Measurements from ENCODE around the gene PLCG2. TPM values are rescaled to one million over a fixed set of nuclear protein-coding genes. Genes with fewer than 3 reads are reported as not detected.

PLCG2 gene
- total RNA-seq, 1 experiment from 2014 or later = 6.0 TPM

- Histone ChIP-seq H2AFZ (ENCODE audit: low read length) (no peak overlapping the region), H4K5ac (ENCODE audit: insufficient read length, low read depth, low read length) (no peak overlapping the region), H3K27me3 (ENCODE audit: insufficient read depth, low read length) (no peaks in the 10 kb centered on the region), H3K14ac (ENCODE audit: insufficient read depth, low read length) (no peak overlapping the region; the same call in 1 of the 2 replicates), H2BK120ac (ENCODE audit: low read depth, low read length, poor library complexity, severe bottlenecking) (no peak overlapping the region), H4K20me1 (ENCODE audit: control insufficient read depth, insufficient read depth, insufficient read length) (no peaks in the 10 kb centered on the region), H2BK15ac (ENCODE audit: low read depth, low read length) (no peak overlapping the region), H3K79me2 (ENCODE audit: insufficient read depth, low read length) (no peaks in the 10 kb centered on the region), H3T11ph (ENCODE audit: low read length) (no peak overlapping the region), H3K9me3 (ENCODE audit: control insufficient read depth, low read depth, low read length) (no peaks in the 10 kb centered on the region), H3K79me1 (ENCODE audit: insufficient read depth, low read depth, low read length, poor library complexity, severe bottlenecking) (no peaks in the 10 kb centered on the region), H3K4ac (ENCODE audit: low read depth, low read length) (no peak overlapping the region), H2BK20ac (ENCODE audit: low read depth, low read length, poor library complexity, severe bottlenecking) (no peak overlapping the region), H4K91ac (ENCODE audit: insufficient read length, low read depth, low read length) (no peak overlapping the region), H3K4me2 (ENCODE audit: insufficient read depth, insufficient read length, low read length) (no peak overlapping the region), H3K23ac (ENCODE audit: insufficient read length, low read depth, low read length) (no peak overlapping the region), H3K18ac (ENCODE audit: insufficient read length, low read depth, low read length) (no peak overlapping the region), H2AK5ac (ENCODE audit: insufficient read length, low read length) (no peak overlapping the region), H3K9ac (ENCODE audit: extremely low read depth, insufficient read length, low read length) (no peak overlapping the region), H3K27ac (ENCODE audit: insufficient read length, low read depth, low read length) (no peak overlapping the region), H2BK12ac (ENCODE audit: insufficient read length, low read depth, low read length) (no peak overlapping the region), H3K23me2 (ENCODE audit: insufficient read length, low read depth, low read length, poor library complexity, severe bottlenecking) (no peaks in the 10 kb centered on the region), H2BK5ac (ENCODE audit: insufficient read length, low read length) (no peak overlapping the region), H4K8ac (replicated peaks; ENCODE audit: insufficient read length, low read depth, low read length) (no peak overlapping the region), H3K56ac (ENCODE audit: insufficient read length, low read depth, low read length) (no peak overlapping the region), H3K4me1 (ENCODE audit: insufficient read depth, low read length) (peaks cover 5% of the 10 kb centered on the region; the same call in 1 of the 2 replicates)
- H3K9me3 Mint-ChIP-seq = peaks cover 0 to 7% of the 10 kb centered on the region in 2 experiments; a peak in 2 of 5 replicates
- no peaks in the 10 kb centered on the region for H3K27me3 Mint-ChIP-seq (ENCODE audit: low read depth)
- no peak overlapping the region for H3K27ac Mint-ChIP-seq
- peaks cover 14 to 22% of the 10 kb centered on the region in 2 experiments for H3K4me1 Mint-ChIP-seq
- no CpG with 5 or more reads among the region's 10 CpGs for WGBS (ENCODE audit: extremely low coverage, insufficient read length, low lambda C conversion rate)
- no peak for TF ChIP-seq CTCF (conservative IDR thresholded peaks at IDR 0.05)
- no peak for DNase-seq
- no peak overlapping the region for H3K4me3 Mint-ChIP-seq
- H3K36me3 Mint-ChIP-seq (ENCODE audit: insufficient read depth in 1 of 3, low read depth in 3 of 3) = no peaks in the 10 kb centered on the region; a peak in 1 of 7 replicates
Observed at GRCh38 chr16:81810894-81811538, 31.9 kb downstream of the PLCG2 start.
